Naive thymus-derived CD8-positive, alpha-beta T cell (primary cell): ENCODE data around the gene PLIN3. TPM values are rescaled to one million over a fixed set of nuclear protein-coding genes. Genes with fewer than 3 reads are reported as not detected.

Experiments
- polyA plus RNA-seq, 3 donors: library from polyadenylated mRNA; unstranded; fragments of 300-500 nt; fragmentation: Illumina TruSeq; gene quantifications; one replicate each; pipeline ENCODE4 v1.2.3, GENCODE V29; 2021
- total RNA-seq, 8 experiments: library from RNA in 2 of 8; stranded (reverse) in 2 of 8; gene quantifications; one replicate each; pipeline ENCODE4 v1.2.3 and lab custom pipeline; 2021 to 2026

PLIN3 gene
- total and polyA plus RNA-seq, 5 experiments from 2014 or later = 14.1 to 17.3 (median 15.9) TPM

Other genes with a start within 250 kb of the PLIN3 start
- gene TNFAIP8L1, start 228.2 kb downstream of the PLIN3 start, total RNA-seq = 10 to 100 TPM; 19.1 to 20.7 TPM
- gene TNFAIP8L1, start 228.2 kb downstream of the PLIN3 start, polyA plus RNA-seq = 10 to 100 TPM in 2 of 3 donors, 1 to 10 TPM in 1; 5.6 to 16.5 (median 10.3) TPM
- gene MYDGF, start 197.3 kb downstream of the PLIN3 start, total RNA-seq = 10 to 100 TPM; 24.9 to 25.8 TPM
- 100 to 1,000 TPM; 103 to 114 (median 114) TPM for gene MYDGF, start 197.3 kb downstream of the PLIN3 start, polyA plus RNA-seq
- gene DPP9, start 143.8 kb downstream of the PLIN3 start, total RNA-seq = 10 to 100 TPM; 82.3 to 86.6 TPM
- 10 to 100 TPM; 16.1 to 30.6 (median 21.9) TPM for gene DPP9, start 143.8 kb downstream of the PLIN3 start, polyA plus RNA-seq
- gene FEM1A, start 75.9 kb downstream of the PLIN3 start, total RNA-seq = 10 to 100 TPM; 15.1 to 15.2 TPM
- 1 to 10 TPM; 1.7 to 3.6 (median 2.5) TPM for gene FEM1A, start 75.9 kb downstream of the PLIN3 start, polyA plus RNA-seq
- 1 to 10 TPM; 7.2 to 7.6 TPM for gene TICAM1, start 36.0 kb downstream of the PLIN3 start, total RNA-seq
- gene TICAM1, start 36.0 kb downstream of the PLIN3 start, polyA plus RNA-seq = 1 to 10 TPM; 2.4 to 8.5 (median 3.3) TPM
- gene ARRDC5, start 35.2 kb upstream of the PLIN3 start, total RNA-seq = 10 to 100 TPM; 28.7 to 34.2 TPM
- 1 to 10 TPM; 2.3 to 5.9 (median 3.6) TPM for gene ARRDC5, start 35.2 kb upstream of the PLIN3 start, polyA plus RNA-seq
- under 1 TPM; 0.30 to 0.36 TPM for gene UHRF1, start 41.8 kb upstream of the PLIN3 start, total RNA-seq
- gene UHRF1, start 41.8 kb upstream of the PLIN3 start, polyA plus RNA-seq = under 1 TPM; 0.07 to 0.52 (median 0.09) TPM
- gene KDM4B, start 101.4 kb upstream of the PLIN3 start, total RNA-seq = 10 to 100 TPM; 44.0 to 50.1 TPM
- gene KDM4B, start 101.4 kb upstream of the PLIN3 start, polyA plus RNA-seq = 10 to 100 TPM; 14.3 to 18.7 (median 14.7) TPM